Measurements from ENCODE around the gene SCARF2. TPM values are rescaled to one million over a fixed set of nuclear protein-coding genes. Genes with fewer than 3 reads are reported as not detected.

The SCARF2 gene
- polyA plus RNA-seq, 1 donor from 2014 or later = 5.0 TPM

- no peaks in the 10 kb centered on the region for H3K9me2 ChIP-seq (ENCODE audit: insufficient read depth, low read length)
- H3F3A ChIP-seq (ENCODE audit: insufficient read depth, low read length, poor library complexity, severe bottlenecking) = no peaks in the 10 kb centered on the region
- no peak overlapping the region for H3K27ac ChIP-seq (ENCODE audit: low read length)
- no peaks in the 10 kb centered on the region for H3K9me3 ChIP-seq (ENCODE audit: low read length)
- no peaks in the 10 kb centered on the region for H4K20me1 ChIP-seq (ENCODE audit: insufficient read depth)
- H2AFZ ChIP-seq (ENCODE audit: low read depth, low read length) = no peak overlapping the region
- no peak overlapping the region for H3K4me3 ChIP-seq (ENCODE audit: low read length)
- H3K36me3 ChIP-seq (ENCODE audit: insufficient read depth, low read length) = peaks cover 8% of the 10 kb centered on the region
- H3K9ac ChIP-seq (ENCODE audit: low read length) = no peak overlapping the region
- no peak for TF ChIP-seq MXI1 (conservative IDR thresholded peaks at IDR 0.05; ENCODE audit: poor library complexity, severe bottlenecking)
- TF ChIP-seq SMC3 (conservative IDR thresholded peaks at IDR 0.05; ENCODE audit: poor library complexity) = no peak
- TF ChIP-seq POLR2AphosphoS5 (IDR thresholded peaks at IDR 0.05) = no peak
- TF ChIP-seq EP300 (conservative IDR thresholded peaks at IDR 0.05; ENCODE audit: poor library complexity, severe bottlenecking) = no peak
- no peak for TF ChIP-seq EZH2 (IDR thresholded peaks at IDR 0.05; ENCODE audit: borderline replicate concordance, insufficient read depth, low read length, poor library complexity, severe bottlenecking)
- no peak for TF ChIP-seq CTCF (IDR thresholded peaks at IDR 0.05; ENCODE audit: poor library complexity, severe bottlenecking)
- TF ChIP-seq TAF1 (IDR thresholded peaks at IDR 0.05; ENCODE audit: low read depth) = no peak
- TF ChIP-seq REST (IDR thresholded peaks at IDR 0.05; ENCODE audit: borderline replicate concordance) = no peak
- no peak for TF ChIP-seq RAD21 (conservative IDR thresholded peaks at IDR 0.05)
- no peak overlapping the region for H3K4me2 ChIP-seq (ENCODE audit: low read length)
- H3K79me2 ChIP-seq (replicated peaks; ENCODE audit: insufficient read depth, low read length) = no peaks in the 10 kb centered on the region
- no peaks in the 10 kb centered on the region for H3K27me3 ChIP-seq (ENCODE audit: insufficient read depth, low read depth, low read length)
Observed at GRCh38 chr22:20457506-20458240, 20.0 kb upstream of the SCARF2 start.

GRCh38 chr22:20456722-20457076, 19.1 kb upstream of the SCARF2 start:
- Histone ChIP-seq H3K4me2 (ENCODE audit: low read length) (no peak overlapping the region), H3F3A (ENCODE audit: insufficient read depth, low read length, poor library complexity, severe bottlenecking) (no peaks in the 10 kb centered on the region)

More at GRCh38 chr22:20456722-20457076, 19.1 kb upstream of the SCARF2 start:
- Histone ChIP-seq H3K9ac (ENCODE audit: low read length) (peak overlapping the region; percentile 53), H3K9me3 (ENCODE audit: low read length) (no peaks in the 10 kb centered on the region), H2AFZ (ENCODE audit: low read depth, low read length) (peak overlapping the region; percentile 59), H3K4me3 (ENCODE audit: low read length) (no peak overlapping the region), H3K27me3 (ENCODE audit: insufficient read depth, low read depth, low read length) (no peaks in the 10 kb centered on the region), H3K27ac (ENCODE audit: low read length) (peak overlapping the region; percentile 45), H3K79me2 (replicated peaks; ENCODE audit: insufficient read depth, low read length) (no peaks in the 10 kb centered on the region), H3K9me2 (ENCODE audit: insufficient read depth, low read length) (no peaks in the 10 kb centered on the region), H4K20me1 (ENCODE audit: insufficient read depth) (no peaks in the 10 kb centered on the region), H3K36me3 (ENCODE audit: insufficient read depth, low read length) (peaks cover 8% of the 10 kb centered on the region)
- no peak for TF ChIP-seq TAF1 (IDR thresholded peaks at IDR 0.05; ENCODE audit: low read depth)
- no peak for TF ChIP-seq MXI1 (conservative IDR thresholded peaks at IDR 0.05; ENCODE audit: poor library complexity, severe bottlenecking)
- no peak for TF ChIP-seq REST (IDR thresholded peaks at IDR 0.05; ENCODE audit: borderline replicate concordance)
- TF ChIP-seq RAD21 (conservative IDR thresholded peaks at IDR 0.05) = no peak
- no peak for TF ChIP-seq EP300 (conservative IDR thresholded peaks at IDR 0.05; ENCODE audit: poor library complexity, severe bottlenecking)
- no peak for TF ChIP-seq POLR2AphosphoS5 (IDR thresholded peaks at IDR 0.05)
- no peak for TF ChIP-seq EZH2 (IDR thresholded peaks at IDR 0.05; ENCODE audit: borderline replicate concordance, insufficient read depth, low read length, poor library complexity, severe bottlenecking)

All from neural cell (in vitro differentiated cells).